ENCODE results near the gene MACO1.

DNA sequence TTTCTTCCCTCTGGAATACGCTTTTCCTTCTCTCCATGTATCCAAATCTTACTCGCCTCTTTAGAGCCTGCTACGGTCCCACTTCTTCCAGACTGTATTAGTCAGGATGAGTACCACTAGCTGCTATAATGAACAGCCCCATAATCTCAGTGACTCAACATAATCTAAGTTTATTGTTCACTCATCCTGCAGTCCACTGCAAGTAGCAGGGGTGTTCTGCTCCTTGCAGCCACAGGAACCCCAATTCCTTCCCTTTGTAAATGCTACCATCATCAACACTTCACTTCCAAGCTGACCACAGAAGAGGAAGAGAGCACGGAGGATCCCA, 94.6 kb downstream of the MACO1 start:
- TF ChIP-seq POLR2A (IDR thresholded peaks at IDR 0.05) = no peak
- TF ChIP-seq, protein P1, sequence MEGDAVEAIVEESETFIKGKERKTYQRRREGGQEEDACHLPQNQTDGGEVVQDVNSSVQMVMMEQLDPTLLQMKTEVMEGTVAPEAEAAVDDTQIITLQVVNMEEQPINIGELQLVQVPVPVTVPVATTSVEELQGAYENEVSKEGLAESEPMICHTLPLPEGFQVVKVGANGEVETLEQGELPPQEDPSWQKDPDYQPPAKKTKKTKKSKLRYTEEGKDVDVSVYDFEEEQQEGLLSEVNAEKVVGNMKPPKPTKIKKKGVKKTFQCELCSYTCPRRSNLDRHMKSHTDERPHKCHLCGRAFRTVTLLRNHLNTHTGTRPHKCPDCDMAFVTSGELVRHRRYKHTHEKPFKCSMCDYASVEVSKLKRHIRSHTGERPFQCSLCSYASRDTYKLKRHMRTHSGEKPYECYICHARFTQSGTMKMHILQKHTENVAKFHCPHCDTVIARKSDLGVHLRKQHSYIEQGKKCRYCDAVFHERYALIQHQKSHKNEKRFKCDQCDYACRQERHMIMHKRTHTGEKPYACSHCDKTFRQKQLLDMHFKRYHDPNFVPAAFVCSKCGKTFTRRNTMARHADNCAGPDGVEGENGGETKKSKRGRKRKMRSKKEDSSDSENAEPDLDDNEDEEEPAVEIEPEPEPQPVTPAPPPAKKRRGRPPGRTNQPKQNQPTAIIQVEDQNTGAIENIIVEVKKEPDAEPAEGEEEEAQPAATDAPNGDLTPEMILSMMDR (IDR thresholded peaks at IDR 0.05 in 8 of 11, conservative IDR thresholded peaks at IDR 0.05 in 3 of 11) = no peak
